PC-9 (cell line): Measurements from ENCODE around the gene ATP1A3. TPM values are rescaled to one million over a fixed set of nuclear protein-coding genes. Genes with fewer than 3 reads are reported as not detected.
"Not testable (repeated sequence)": the region's sequence is repeated elsewhere in the genome, so short reads cannot be mapped to it uniquely, and the experiment has no call there.

Source experiments
- BruUV-seq: library from RNA; stranded (reverse); fragments of 400-500 nt; replicated peaks from 2 replicates; lab custom pipeline; 2021; lab: Mats Ljungman, UMichigan
- CTCF ChIA-PET: fragments of 300-600 bp; sonication (Branson Sonifier 250); formaldehyde crosslinking; loops from one replicate; lab custom pipeline; 2022; ENCODE audit warnings: antibody characterized with exemption; lab: Charles Lee
- POLR2A ChIA-PET: fragments of 300-600 bp; sonication (Branson Sonifier 250); formaldehyde crosslinking; loops from one replicate; lab custom pipeline; 2022; ENCODE audit warnings: antibody characterized with exemption; ENCODE audit not compliant: unreplicated experiment; lab: Charles Lee
- DNase-seq, 2 experiments: peaks; one replicate each; pipeline versions ENCODE4 v3.0.0 to v3.0.0-alpha.2; 2015 to 2022; ENCODE audit warnings: mixed read lengths in 1 of 2
- H2AFZ ChIP-seq: fragments of 200-600 bp; sonication (generic); 2 replicates; pipeline ENCODE4 v1.8.1; 2017; ENCODE audit warnings: antibody characterized with exemption
- H3F3A ChIP-seq: fragments of 200-600 bp; sonication (generic); 2 replicates; pipeline ENCODE4 v1.8.1; 2017; ENCODE audit warnings: antibody characterized with exemption, mild to moderate bottlenecking, low read depth; ENCODE audit not compliant: insufficient read depth
- H3K27ac ChIP-seq: fragments of 200-600 bp; sonication (generic); 2 replicates; pipeline ENCODE4 v1.6.1; 2016; ENCODE audit warnings: mixed run types
- H3K27me3 ChIP-seq: fragments of 200-600 bp; sonication (generic); 2 replicates; pipeline ENCODE4 v1.6.1; 2016; ENCODE audit warnings: low read depth, mixed run types; ENCODE audit not compliant: insufficient read depth
- H3K36me3 ChIP-seq: fragments of 200-600 bp; sonication (generic); 2 replicates; pipeline ENCODE4 v1.6.1; 2016; ENCODE audit warnings: low read depth, mixed run types
- H3K4me1 ChIP-seq: fragments of 200-600 bp; sonication (generic); replicated peaks from 2 replicates; pipeline ENCODE4 v1.6.1; 2016; ENCODE audit warnings: mixed run types; ENCODE audit not compliant: insufficient read depth
- H3K4me2 ChIP-seq: fragments of 200-600 bp; sonication (generic); 2 replicates; pipeline ENCODE4 v1.6.1; 2017; ENCODE audit warnings: mixed run types
- H3K4me3 ChIP-seq: fragments of 200-600 bp; sonication (generic); 2 replicates; pipeline ENCODE4 v1.6.1; 2016; ENCODE audit warnings: mixed run types
- H3K79me2 ChIP-seq: fragments of 200-600 bp; sonication (generic); 2 replicates; pipeline ENCODE4 v1.6.1; 2017; ENCODE audit warnings: low read depth, mixed run types
- H3K9me2 ChIP-seq: fragments of 200-600 bp; sonication (generic); 2 replicates; pipeline ENCODE4 v1.8.1; 2017; ENCODE audit warnings: mild to moderate bottlenecking; ENCODE audit not compliant: insufficient read depth
- H3K9me3 ChIP-seq: fragments of 200-600 bp; sonication (generic); 2 replicates; pipeline ENCODE4 v1.8.1; 2016; ENCODE audit warnings: low read depth; ENCODE audit not compliant: insufficient read depth
- H4K20me1 ChIP-seq: fragments of 200-600 bp; sonication (generic); 2 replicates; pipeline ENCODE4 v1.8.1; 2017; ENCODE audit not compliant: insufficient read depth
- EZH2 ChIP-seq: fragments of 200-600 bp; sonication (generic); IDR thresholded peaks from 2 replicates; pipeline ENCODE4 v1.8.0; 2017; ENCODE audit warnings: antibody characterized with exemption, low read depth
- intact Hi-C: fragments of 100-400 bp; cut with micrococcal nuclease; formaldehyde crosslinking; loops from one replicate; pipeline ENCODE4 v1.10.0; 2022; ENCODE audit not compliant: unreplicated experiment
- total RNA-seq: library from RNA; stranded (reverse); gene quantifications from 2 replicates; pipeline ENCODE4 v1.2.3, GENCODE V29; 2021
- TF ChIP-seq, protein P1 (sequence below): fragments of 200-600 bp; sonication (generic); conservative IDR thresholded peaks from 2 replicates; pipeline ENCODE4 v1.6.1; 2017; ENCODE audit warnings: mixed run types, antibody characterized with exemption, mild to moderate bottlenecking, moderate library complexity

The ATP1A3 gene
- total RNA-seq, 1 experiment from 2014 or later, result not detected

- no peaks in the 10 kb centered on the region for H3K9me2 ChIP-seq
- no peak overlapping the region for H3K4me3 ChIP-seq
- H3K36me3 ChIP-seq, result no peaks in the 10 kb centered on the region
- H3K4me2 ChIP-seq, result no peak overlapping the region
- CTCF ChIA-PET, result no interaction called here
- H2AFZ ChIP-seq, result no peak overlapping the region
- no peaks in the 10 kb centered on the region for H3K79me2 ChIP-seq
- peaks cover 10% of the 10 kb centered on the region for H3K27me3 ChIP-seq
- no peak for DNase-seq
- no peaks in the 10 kb centered on the region for H3K9me3 ChIP-seq
- no peaks in the 10 kb centered on the region for H4K20me1 ChIP-seq
- no peaks in the 10 kb centered on the region for H3K4me1 ChIP-seq
- BruUV-seq, result no TSS peak
- H3F3A ChIP-seq, result peaks cover 5% of the 10 kb centered on the region; the same call in 1 of the 2 replicates
- POLR2A ChIA-PET, result no interaction called here
- intact Hi-C loops, result no loop called here
- no peak overlapping the region for H3K27ac ChIP-seq
- no peak for TF ChIP-seq EZH2
- TF ChIP-seq, protein P1, sequence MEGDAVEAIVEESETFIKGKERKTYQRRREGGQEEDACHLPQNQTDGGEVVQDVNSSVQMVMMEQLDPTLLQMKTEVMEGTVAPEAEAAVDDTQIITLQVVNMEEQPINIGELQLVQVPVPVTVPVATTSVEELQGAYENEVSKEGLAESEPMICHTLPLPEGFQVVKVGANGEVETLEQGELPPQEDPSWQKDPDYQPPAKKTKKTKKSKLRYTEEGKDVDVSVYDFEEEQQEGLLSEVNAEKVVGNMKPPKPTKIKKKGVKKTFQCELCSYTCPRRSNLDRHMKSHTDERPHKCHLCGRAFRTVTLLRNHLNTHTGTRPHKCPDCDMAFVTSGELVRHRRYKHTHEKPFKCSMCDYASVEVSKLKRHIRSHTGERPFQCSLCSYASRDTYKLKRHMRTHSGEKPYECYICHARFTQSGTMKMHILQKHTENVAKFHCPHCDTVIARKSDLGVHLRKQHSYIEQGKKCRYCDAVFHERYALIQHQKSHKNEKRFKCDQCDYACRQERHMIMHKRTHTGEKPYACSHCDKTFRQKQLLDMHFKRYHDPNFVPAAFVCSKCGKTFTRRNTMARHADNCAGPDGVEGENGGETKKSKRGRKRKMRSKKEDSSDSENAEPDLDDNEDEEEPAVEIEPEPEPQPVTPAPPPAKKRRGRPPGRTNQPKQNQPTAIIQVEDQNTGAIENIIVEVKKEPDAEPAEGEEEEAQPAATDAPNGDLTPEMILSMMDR, result no peak
Measured at GRCh38 chr19:41941410-41942202, 52.4 kb downstream of the ATP1A3 start.

DNA sequence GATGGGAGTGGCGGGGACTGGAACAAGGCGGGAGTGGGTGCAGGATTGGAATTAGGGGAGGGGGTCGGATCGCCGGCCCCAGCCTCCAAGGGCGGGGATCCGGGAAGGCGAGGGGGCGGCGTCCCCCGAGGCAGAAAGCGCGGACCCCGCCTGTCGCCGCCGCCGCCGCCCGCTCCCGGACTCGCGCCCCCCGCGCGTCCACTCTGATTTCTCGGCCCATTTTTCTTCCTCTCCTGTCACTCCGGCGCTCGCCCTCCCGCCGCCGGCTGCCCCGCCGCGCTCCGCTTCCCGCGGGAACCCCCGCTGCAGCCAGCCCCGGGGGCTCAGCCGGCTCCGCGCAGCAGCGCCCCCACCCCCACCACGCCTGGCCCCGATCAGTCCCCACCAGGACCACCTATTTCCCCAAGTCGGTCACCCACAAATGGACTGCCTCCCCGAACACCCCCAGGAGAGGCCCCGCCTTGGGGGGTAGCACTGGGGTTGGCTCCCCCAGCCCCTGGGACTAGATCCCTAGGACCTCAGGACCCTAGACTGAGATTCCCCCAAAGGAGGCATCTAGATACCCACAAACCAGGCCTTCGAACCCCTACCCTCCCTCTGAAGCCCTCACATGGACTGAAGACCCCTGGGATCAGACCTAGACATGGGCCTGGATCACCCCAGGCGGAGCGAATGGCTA lies 53.2 kb downstream of the ATP1A3 start:
- H3K36me3 ChIP-seq, result no peaks in the 10 kb centered on the region
- TF ChIP-seq, protein P1, result no peak
- TF ChIP-seq EZH2, result no peak

DNA sequence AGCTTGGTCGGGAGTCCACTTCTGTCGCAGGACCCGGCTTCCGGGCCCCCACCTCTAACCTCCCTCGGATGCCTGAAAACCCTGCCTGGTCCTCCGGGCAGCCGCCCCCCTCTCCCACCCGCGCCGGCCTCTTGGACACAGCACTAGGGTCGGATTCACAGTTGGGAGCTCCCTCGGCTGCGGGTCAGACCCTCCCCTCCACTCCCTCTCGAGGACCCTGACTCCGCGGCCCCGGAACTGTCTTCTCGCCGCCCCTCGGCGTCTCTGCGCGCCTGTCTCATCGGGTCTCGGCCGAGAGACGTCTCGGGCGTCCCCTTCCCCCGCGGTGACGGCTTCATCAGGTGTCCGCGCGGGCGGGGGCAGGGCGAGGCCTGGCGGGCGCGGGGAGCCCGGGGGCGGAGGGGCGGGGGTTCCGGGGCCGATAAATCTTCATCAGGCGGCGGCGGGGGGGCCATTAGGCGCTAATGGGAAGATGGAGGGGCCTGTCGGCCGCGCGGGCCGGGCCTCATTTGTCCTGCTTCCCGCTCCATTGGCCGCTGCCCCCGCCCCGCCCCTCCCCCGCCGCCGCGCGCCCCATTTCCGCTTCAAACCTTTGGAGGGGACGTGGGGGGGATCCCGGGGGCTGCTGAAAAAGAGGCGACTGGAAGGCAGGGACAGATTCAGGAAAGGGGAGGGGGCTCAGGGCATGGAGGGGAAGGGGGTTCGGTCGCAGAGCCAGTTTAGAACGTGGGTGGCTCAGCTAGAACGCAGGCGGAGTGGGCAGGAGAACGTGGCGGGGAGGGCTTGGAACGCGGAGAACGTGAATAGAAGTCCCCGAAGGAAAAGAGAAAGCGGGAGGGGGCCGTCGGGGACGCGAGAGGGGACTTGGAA lies 53.9 kb downstream of the ATP1A3 start:
- POLR2A ChIA-PET, result interaction anchor here (0.5 to 0.6 kb wide), 2 partner anchors 81 to 676 kb away, joined by 3 read pairs; partner anchors contain the start of gene HNRNPUL1
- no peaks in the 10 kb centered on the region for H3K9me2 ChIP-seq

More for the DNA sequence above, 53.2 kb downstream of the ATP1A3 start:
- CTCF ChIA-PET, result no interaction called here
- intact Hi-C loops, result no loop called here
- H3K9me2 ChIP-seq, result no peaks in the 10 kb centered on the region
- POLR2A ChIA-PET, result no interaction called here
- peaks cover 5% of the 10 kb centered on the region; the same call in 1 of the 2 replicates for H3F3A ChIP-seq
- no peak for DNase-seq
- no peak overlapping the region for H2AFZ ChIP-seq
- no TSS peak for BruUV-seq
- H3K4me2 ChIP-seq, result peak overlapping the region; percentile 62; the same call in 1 of the 2 replicates
- H3K9me3 ChIP-seq, result no peaks in the 10 kb centered on the region
- H3K27ac ChIP-seq, result no peak overlapping the region
- no peaks in the 10 kb centered on the region for H4K20me1 ChIP-seq
- no peak overlapping the region for H3K4me3 ChIP-seq
- H3K27me3 ChIP-seq, result peaks cover 17% of the 10 kb centered on the region
- H3K4me1 ChIP-seq, result no peaks in the 10 kb centered on the region
- H3K79me2 ChIP-seq, result no peaks in the 10 kb centered on the region

DNA sequence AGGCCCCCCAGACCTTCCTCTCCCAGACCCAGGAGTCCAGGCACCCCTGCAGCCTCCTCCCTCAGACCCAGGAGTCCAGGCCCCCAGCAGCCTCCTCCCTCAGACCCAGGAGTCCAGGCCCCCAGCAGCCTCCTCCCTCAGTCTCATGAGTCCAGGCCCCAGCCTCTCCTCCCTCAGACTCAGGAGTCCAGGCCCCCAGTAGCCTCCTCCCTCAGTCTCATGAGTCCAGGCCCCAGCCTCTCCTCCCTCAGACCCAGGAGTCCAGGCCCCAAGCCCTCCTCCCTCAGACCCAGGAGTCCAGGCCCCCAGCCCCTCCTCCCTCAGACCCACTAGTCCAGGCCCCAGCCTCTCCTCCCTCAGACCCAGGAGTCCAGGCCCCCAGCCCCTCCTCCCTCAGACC lies 54.8 kb downstream of the ATP1A3 start:
- H3K79me2 ChIP-seq, H2AFZ ChIP-seq, H3K27ac ChIP-seq, H3F3A ChIP-seq, intact Hi-C loops, H3K4me2 ChIP-seq, DNase-seq, H3K9me3 ChIP-seq, H4K20me1 ChIP-seq, BruUV-seq, H3K4me3 ChIP-seq, H3K9me2 ChIP-seq, H3K36me3 ChIP-seq, H3K4me1 ChIP-seq: not testable (repeated sequence)
- CTCF ChIA-PET, result interaction anchor here (0.6 kb wide), 1 partner anchor 58 kb away, joined by 13 read pairs; no protein-coding TSS in a partner anchor
- POLR2A ChIA-PET, result interaction anchor here (0.5 kb wide), 1 partner anchor 675 kb away, joined by 3 read pairs; the partner anchor contains the start of gene HNRNPUL1
- H3K27me3 ChIP-seq, result peaks cover 18% of the 10 kb centered on the region

More for the DNA sequence above, 53.9 kb downstream of the ATP1A3 start:
- CTCF ChIA-PET, result interaction anchor here (0.6 kb wide), 1 partner anchor 59 kb away, joined by 13 read pairs; no protein-coding TSS in a partner anchor
- intact Hi-C loops, result no loop called here
- Histone ChIP-seq H3K9me3 (no peaks in the 10 kb centered on the region), H3K4me1 (no peaks in the 10 kb centered on the region), H3K27me3 (peaks cover 18% of the 10 kb centered on the region), H3K36me3 (no peaks in the 10 kb centered on the region), H3K79me2 (no peaks in the 10 kb centered on the region), H4K20me1 (no peaks in the 10 kb centered on the region), H3K4me2 (peak overlapping the region; percentile 71), H2AFZ (peak overlapping the region; percentile 67; the same call in 1 of the 2 replicates), H3K4me3 (peak overlapping the region; percentile 42; the same call in 1 of the 2 replicates), H3K27ac (no peak overlapping the region), H3F3A (peaks cover 5% of the 10 kb centered on the region; the same call in 1 of the 2 replicates)
- TF ChIP-seq EZH2, result peak; percentile 77; the same call in 1 of the 2 replicates
- TF ChIP-seq, protein P1, result no peak
- no peak for DNase-seq
- BruUV-seq, result no TSS peak
